OCI-LY7 (cell line): ENCODE data around the gene FANCC.

Experiments used
- CTCF ChIP-seq: fragments of 200-600 bp; sonication (generic); conservative IDR thresholded peaks from 2 replicates; pipeline ENCODE4 v1.5.1; 2014; ENCODE audit warnings: mild to moderate bottlenecking, antibody characterized with exemption, low read length, moderate library complexity, mixed read lengths
- EZH2phosphoT487 ChIP-seq: fragments of 200-600 bp; sonication (generic); IDR thresholded peaks from 2 replicates; pipeline ENCODE4 v1.6.1; 2018; ENCODE audit warnings: low read depth, borderline replicate concordance, mild to moderate bottlenecking, mixed run types, antibody characterized with exemption, low read length, moderate library complexity, mixed read lengths

GRCh38 chr9:95341293-95341962 lies 23.9 kb upstream of the FANCC start:
- TF ChIP-seq CTCF (0 out of 2 replicates have a peak, but pooled peaks have one; percentile 19), EZH2phosphoT487 (no peak)
